GM21515 (cell line): ENCODE results near the gene TM9SF4.
A peak's percentile ranks its signal among the peaks of the same experiment; 100 is the strongest.

Experiments
- ATAC-seq: cut with Tn5 transposase; IDR thresholded peaks from one replicate; pipeline ENCODE4 v1.9.1; 2021; ENCODE audit not compliant: unreplicated experiment

TM9SF4 gene

DNA sequence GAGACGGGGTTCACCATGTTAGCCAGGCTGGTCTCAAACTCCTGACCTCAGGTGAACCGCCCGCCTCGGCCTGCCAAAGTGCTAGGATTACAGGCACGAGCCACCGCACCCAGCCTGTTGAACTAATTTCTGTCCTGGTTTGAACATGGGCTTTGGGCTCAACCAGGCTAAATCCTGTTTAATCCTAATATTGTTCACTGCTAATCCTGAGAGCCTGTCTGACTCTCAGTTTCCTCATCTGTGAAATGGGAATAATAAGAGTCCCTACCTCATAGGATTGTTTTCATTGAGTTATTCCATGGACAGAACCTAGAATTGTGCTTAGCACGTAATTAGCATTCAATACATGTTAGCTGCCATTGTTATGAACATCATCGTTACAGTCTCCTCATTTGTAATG lies 17.4 kb downstream of the TM9SF4 start:
- no peak for ATAC-seq

DNA sequence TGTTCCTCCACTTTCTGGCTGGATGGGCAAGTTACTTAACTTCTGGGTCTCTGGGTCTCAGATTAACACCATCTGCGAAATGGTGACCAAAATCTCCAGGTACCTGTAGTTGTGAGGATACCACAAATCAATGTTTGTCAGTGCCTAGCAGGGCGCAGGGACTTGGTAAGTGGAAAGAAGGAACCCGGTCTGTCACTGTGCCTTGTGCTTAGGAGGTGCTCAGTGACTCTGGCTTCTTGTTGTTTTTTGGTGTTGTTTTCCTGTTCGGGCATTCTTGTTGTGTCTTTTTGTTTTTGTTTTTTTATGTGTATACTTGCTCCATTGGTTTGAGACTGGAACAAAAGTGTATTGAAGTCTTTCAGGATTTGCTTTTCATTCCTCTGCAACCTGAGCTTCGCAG lies 17.8 kb downstream of the TM9SF4 start:
- ATAC-seq, result no peak

DNA sequence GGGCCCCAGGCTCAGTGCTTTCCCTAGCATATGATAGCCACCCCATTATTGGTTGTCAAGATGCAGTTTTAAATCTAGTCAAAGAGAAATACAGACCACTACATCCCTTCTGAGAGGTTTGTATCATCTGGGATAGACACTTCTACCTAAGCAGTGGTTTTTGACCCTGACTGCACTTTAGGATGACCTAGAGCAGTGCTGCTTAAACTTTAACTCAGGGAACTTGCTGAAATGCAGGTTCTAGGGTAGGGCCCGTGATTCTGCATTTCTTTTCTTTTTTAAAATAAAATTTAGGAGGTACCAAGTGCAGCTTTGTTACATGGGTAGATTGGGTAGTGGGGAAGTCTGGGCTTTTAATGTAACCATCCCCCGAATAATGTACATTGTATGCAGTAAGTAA lies 18.7 kb downstream of the TM9SF4 start:
- ATAC-seq, result no peak

GRCh38 chr20:32129863-32130262 lies 20.3 kb downstream of the TM9SF4 start:
- no peak for ATAC-seq

DNA sequence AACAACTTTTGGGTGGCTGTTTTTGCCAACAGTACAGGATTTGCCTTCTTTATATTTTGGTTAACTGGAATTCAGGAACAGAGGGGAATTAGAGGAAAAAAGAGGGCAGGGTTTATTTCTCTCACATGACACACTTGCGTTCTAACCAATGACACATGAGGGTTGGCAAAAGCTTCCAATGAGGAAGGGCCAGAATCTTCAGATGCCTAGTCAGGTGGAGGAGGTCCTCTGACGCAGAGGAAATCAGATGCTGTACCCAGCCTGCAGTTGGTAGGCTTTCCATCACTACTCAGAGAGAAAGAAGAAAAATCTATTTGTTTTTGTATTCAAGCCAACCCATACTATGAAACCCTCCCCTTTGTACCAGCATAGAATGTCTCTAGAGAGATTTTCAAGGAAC lies 20.8 kb downstream of the TM9SF4 start:
- no peak for ATAC-seq

GRCh38 chr20:32130965-32131364 lies 21.5 kb downstream of the TM9SF4 start:
- no peak for ATAC-seq

- ATAC-seq, result peak; percentile 94
Measured at GRCh38 chr20:32132911-32133549, 23.5 kb downstream of the TM9SF4 start.

GRCh38 chr20:32134026-32134425 lies 24.5 kb downstream of the TM9SF4 start:
- ATAC-seq, result no peak

GRCh38 chr20:32135983-32136515 lies 26.5 kb downstream of the TM9SF4 start:
- ATAC-seq, result no peak

- ATAC-seq, result no peak
Measured at GRCh38 chr20:32138921-32139320, 29.4 kb downstream of the TM9SF4 start.

DNA sequence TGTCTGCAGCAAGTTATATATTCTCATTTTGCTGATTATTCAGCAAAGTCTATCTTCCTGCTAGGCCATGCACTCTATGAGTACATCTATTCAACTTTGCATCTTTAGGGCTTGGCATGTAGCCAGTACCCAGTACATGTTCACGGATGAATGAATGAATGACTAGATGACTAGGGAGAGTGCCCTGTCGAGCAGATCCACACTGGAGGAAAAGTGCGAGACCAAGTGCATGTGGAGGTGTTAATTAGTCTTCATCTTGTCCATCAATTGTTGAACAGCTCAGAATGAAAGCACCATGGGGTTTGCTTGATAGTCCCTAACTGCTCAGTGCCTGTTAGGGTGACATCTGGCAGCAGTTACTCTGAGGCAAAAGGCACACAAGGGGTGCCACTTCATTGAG lies 30.4 kb downstream of the TM9SF4 start:
- no peak for ATAC-seq

DNA sequence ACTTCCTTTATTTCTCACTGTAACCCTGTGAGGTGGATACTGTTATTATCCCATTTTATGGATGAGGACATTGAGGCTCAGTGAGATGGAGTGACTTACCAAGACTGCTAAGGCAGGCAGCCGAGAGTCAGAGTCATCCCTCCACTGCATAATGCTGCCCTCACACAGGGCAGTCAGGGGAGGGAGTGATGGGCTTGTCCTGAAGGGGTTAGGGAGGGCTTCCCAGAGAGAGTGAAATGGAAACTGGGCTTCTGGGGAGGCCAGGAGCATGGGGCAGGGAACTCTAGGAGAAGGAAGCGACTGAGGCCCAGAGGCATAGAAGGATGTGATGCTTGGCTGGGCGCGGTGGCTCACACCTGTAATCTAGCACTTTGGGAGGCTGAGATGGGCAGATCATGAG lies 31.1 kb downstream of the TM9SF4 start:
- no peak for ATAC-seq

- no peak for ATAC-seq
Measured at GRCh38 chr20:32141465-32141980, 32.0 kb downstream of the TM9SF4 start.

- no peak for ATAC-seq
Measured at GRCh38 chr20:32142088-32142487, 32.6 kb downstream of the TM9SF4 start.

GRCh38 chr20:32142991-32143390 lies 33.5 kb downstream of the TM9SF4 start:
- ATAC-seq, result no peak

GRCh38 chr20:32144898-32145662 lies 35.6 kb downstream of the TM9SF4 start:
- ATAC-seq, result no peak

- ATAC-seq, result no peak
Measured at GRCh38 chr20:32149566-32150170, 40.2 kb downstream of the TM9SF4 start.

- no peak for ATAC-seq
Measured at GRCh38 chr20:32150291-32150848, 40.9 kb downstream of the TM9SF4 start.

DNA sequence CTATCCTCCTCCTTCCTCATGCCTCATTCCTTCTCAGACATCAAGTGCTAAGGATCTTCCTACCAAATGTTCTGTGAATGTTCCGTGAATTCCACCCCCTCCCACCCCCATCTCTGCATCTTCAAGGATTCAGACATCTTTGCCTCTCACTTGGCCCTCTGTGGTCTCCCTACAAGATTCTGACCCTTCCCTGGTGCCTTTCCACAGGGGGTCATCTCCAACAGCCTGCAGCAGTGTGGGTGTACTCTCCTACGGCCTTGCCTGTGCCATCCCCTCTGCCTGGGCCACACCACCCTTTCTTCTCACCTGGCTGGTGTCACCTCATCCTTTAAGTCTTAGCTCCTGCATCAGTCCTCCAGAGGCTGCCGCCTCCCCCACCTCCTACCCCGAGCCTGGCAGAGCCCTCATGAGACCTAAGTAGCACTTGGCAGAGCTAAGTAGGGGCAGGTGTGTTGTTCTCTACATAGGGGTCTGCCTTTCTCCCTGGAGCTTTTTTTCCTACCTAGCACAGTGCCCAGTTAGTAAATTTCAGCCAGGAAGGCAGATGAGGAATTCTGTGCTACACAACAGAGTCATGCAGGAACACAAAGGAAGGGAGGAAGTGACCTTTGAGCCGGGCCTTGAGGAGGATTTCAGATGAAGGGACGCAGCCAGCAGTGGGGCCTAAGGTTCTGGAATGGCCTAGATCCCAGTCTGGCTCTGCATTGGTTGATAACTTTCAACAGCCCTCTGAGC lies 43.1 kb downstream of the TM9SF4 start:
- ATAC-seq, result no peak

- ATAC-seq, result no peak
Measured at GRCh38 chr20:32153156-32153665, 43.7 kb downstream of the TM9SF4 start.

- ATAC-seq, result no peak
Measured at GRCh38 chr20:32153771-32154170, 44.3 kb downstream of the TM9SF4 start.
